ENCODE data around the gene GHRHR.

The GHRHR gene

DNA sequence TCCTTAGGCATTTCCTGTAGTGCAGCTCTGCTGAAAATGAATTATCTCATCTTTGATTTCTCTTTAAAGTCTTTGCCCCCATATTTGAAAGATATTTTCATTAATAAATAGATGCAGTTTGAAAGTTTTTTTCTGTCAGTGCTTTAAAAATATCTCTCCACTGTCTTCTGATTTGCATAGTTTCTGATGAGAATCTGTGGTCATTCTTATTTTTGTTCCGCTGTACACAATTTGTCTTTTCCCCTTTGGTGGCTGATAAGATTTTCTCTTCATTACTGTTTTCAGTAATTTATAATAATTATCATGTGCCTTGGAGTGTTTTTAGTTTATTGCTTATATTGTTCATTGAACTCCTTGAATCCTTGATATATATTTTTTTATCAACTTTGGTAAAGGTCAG, 7.0 kb upstream of the GHRHR start:
- Histone ChIP-seq H3K4me1 (ENCODE audit: control insufficient read depth in 1 of 2, insufficient read depth in 2 of 2, low read length in 2 of 2) (no peaks in the 10 kb centered on the region), H3K36me3 (ENCODE audit: control insufficient read depth in 1 of 2, insufficient read depth in 2 of 2, low read length in 2 of 2) (no peaks in the 10 kb centered on the region), H3K9me3 (ENCODE audit: control insufficient read depth in 1 of 2, low read length in 2 of 2) (peaks cover 0 to 6% of the 10 kb centered on the region in 2 donors), H3K27ac (ENCODE audit: low read depth, low read length) (no peak overlapping the region), H3K9ac (ENCODE audit: low read depth in 1 of 2, low read length in 2 of 2) (no peak overlapping the region), H3K27me3 (ENCODE audit: control insufficient read depth in 1 of 2, insufficient read depth in 2 of 2, low read length in 2 of 2) (no peaks in the 10 kb centered on the region), H3K4me3 (ENCODE audit: low read depth in 1 of 2, low read length in 2 of 2) (no peak overlapping the region)

DNA sequence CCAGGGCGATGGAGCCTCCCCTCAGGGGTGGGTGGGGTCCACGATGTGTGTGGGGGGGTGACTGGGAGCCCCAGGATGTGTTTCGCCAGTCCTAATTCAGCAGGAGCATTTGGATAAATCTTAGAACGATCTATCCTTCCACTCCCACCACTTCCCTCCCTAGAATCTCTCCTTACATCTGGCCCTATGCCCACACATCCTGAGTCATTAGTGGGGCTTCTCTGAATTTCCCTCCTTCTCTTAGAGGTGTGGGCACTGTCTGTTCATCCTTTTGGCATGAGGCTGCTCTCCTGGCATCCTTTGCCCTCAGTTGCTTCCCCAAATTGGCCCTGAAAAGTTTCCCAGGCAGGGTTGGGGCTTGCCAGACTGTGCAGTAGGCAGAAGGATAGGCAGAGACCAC, 1.6 kb downstream of the GHRHR start:
- H3K4me3 ChIP-seq (ENCODE audit: low read depth in 1 of 2, low read length in 2 of 2) = no peak overlapping the region
- no peaks in the 10 kb centered on the region for H3K36me3 ChIP-seq (ENCODE audit: control insufficient read depth in 1 of 2, insufficient read depth in 2 of 2, low read length in 2 of 2)
- peaks cover 0 to 9% of the 10 kb centered on the region in 2 donors for H3K4me1 ChIP-seq (ENCODE audit: control insufficient read depth in 1 of 2, insufficient read depth in 2 of 2, low read length in 2 of 2)
- no peak overlapping the region for H3K27ac ChIP-seq (ENCODE audit: low read depth, low read length)
- no peaks in the 10 kb centered on the region for H3K27me3 ChIP-seq (ENCODE audit: control insufficient read depth in 1 of 2, insufficient read depth in 2 of 2, low read length in 2 of 2)
- H3K9ac ChIP-seq (ENCODE audit: low read depth in 1 of 2, low read length in 2 of 2) = no peak overlapping the region
- no peaks in the 10 kb centered on the region for H3K9me3 ChIP-seq (ENCODE audit: control insufficient read depth in 1 of 2, low read length in 2 of 2)

DNA sequence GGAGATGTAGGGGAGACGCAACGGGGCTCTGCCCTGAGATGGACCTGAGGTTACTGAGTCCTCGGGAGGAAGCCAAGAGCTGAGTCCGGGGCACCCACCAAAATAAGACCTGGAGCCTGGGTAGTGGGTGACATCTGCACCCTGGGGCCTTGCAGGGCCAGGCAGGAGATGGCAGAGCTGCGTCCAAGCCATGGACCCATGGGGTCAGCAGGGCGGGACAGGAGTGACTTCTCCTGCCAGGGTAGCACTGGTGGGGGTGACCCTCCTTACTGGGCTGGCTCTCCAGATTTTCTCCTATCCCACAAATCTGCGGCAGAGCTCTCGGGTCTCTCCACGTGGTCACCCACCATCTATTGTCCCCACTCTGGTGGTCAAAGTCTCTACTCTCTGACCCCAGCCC, 2.1 kb downstream of the GHRHR start:
- no peak overlapping the region for H3K4me3 ChIP-seq (ENCODE audit: low read depth in 1 of 2, low read length in 2 of 2)

DNA sequence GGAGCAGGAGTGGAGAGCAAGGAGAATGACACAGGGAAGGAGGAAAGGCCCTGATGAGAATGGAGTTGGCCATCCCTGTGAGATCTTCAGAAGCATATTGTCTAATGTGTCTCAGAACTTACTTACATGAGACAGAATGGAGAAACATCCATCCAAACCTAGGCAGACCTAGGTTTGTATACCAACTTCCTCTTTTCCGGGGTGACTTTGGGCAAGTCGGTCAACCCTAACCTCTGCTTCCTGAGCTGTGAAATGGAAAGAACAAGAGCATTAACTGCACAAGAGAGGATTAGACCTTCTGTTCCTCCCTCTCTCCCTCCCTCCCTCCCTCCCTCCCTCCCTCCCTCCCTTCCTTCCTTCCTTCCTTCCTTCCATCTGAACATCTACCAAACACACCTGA, 4.5 kb downstream of the GHRHR start:
- no peaks in the 10 kb centered on the region for H3K9me3 ChIP-seq (ENCODE audit: control insufficient read depth in 1 of 2, low read length in 2 of 2)
- H3K9ac ChIP-seq (ENCODE audit: low read depth in 1 of 2, low read length in 2 of 2) = no peak overlapping the region
- no peaks in the 10 kb centered on the region for H3K36me3 ChIP-seq (ENCODE audit: control insufficient read depth in 1 of 2, insufficient read depth in 2 of 2, low read length in 2 of 2)
- H3K27me3 ChIP-seq (ENCODE audit: control insufficient read depth in 1 of 2, insufficient read depth in 2 of 2, low read length in 2 of 2) = no peaks in the 10 kb centered on the region
- peaks cover 0 to 9% of the 10 kb centered on the region in 2 donors for H3K4me1 ChIP-seq (ENCODE audit: control insufficient read depth in 1 of 2, insufficient read depth in 2 of 2, low read length in 2 of 2)
- no peak overlapping the region for H3K4me3 ChIP-seq (ENCODE audit: low read depth in 1 of 2, low read length in 2 of 2)
- no peak overlapping the region for H3K27ac ChIP-seq (ENCODE audit: low read depth, low read length)

More for the DNA sequence above, 2.1 kb downstream of the GHRHR start:
- Histone ChIP-seq H3K36me3 (ENCODE audit: control insufficient read depth in 1 of 2, insufficient read depth in 2 of 2, low read length in 2 of 2) (no peaks in the 10 kb centered on the region), H3K4me1 (ENCODE audit: control insufficient read depth in 1 of 2, insufficient read depth in 2 of 2, low read length in 2 of 2) (peaks cover 0 to 9% of the 10 kb centered on the region in 2 donors), H3K27me3 (ENCODE audit: control insufficient read depth in 1 of 2, insufficient read depth in 2 of 2, low read length in 2 of 2) (no peaks in the 10 kb centered on the region), H3K9me3 (ENCODE audit: control insufficient read depth in 1 of 2, low read length in 2 of 2) (no peaks in the 10 kb centered on the region), H3K9ac (ENCODE audit: low read depth in 1 of 2, low read length in 2 of 2) (no peak overlapping the region), H3K27ac (ENCODE audit: low read depth, low read length) (no peak overlapping the region)

DNA sequence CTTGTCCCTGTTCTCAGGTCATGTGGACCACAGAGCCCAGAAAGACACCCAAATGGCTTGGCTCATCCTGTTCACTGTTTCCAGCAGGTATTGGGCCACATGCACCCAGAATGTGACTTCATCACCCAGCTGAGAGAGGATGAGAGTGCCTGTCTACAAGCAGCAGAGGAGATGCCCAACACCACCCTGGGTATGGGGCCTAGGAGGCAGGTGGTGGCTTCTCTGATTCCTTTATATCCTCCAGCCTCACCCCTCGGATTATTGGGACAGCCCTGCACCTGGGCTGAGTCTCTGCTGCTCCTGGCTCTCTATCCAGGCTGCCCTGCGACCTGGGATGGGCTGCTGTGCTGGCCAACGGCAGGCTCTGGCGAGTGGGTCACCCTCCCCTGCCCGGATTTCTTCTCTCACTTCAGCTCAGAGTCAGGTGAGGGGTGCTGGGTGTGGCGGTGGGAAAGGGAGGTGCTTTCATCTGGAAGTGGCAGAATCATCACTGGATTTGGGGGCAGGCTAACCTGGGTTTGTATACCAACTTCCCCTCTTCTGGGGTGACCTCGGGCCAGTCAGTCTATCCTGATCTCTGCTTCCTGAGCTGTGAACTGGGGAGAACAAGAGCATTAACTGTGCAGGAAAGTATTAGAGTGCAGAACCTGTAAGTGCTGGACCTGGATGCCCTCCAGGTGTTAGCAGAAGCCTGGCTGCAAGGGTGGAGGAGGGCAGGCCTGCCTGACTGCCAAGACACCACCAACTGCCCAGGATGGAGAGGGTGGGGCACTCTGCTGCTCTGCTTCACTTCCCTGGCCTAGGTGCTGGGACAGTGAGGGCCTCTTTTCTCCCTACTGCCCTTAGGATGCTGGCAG, 5.2 kb downstream of the GHRHR start:
- no peak overlapping the region for H3K27ac ChIP-seq (ENCODE audit: low read depth, low read length)
- no peak overlapping the region for H3K4me3 ChIP-seq (ENCODE audit: low read depth in 1 of 2, low read length in 2 of 2)
- no peaks in the 10 kb centered on the region for H3K27me3 ChIP-seq (ENCODE audit: control insufficient read depth in 1 of 2, insufficient read depth in 2 of 2, low read length in 2 of 2)

DNA sequence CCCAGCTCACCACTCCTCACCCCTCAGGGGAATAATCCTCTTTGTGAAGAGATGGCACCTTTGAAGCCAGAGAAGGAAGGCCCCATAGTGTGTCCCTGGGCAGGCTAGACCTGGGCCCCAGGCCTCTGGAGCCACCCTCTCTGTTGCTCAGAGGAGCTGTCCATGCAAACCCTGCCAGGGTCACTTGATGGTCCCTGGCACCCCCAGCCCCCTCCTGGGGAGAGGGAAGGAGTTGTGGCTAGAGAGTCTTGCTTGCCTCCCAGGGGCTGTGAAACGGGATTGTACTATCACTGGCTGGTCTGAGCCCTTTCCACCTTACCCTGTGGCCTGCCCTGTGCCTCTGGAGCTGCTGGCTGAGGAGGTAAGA, 5.8 kb downstream of the GHRHR start:
- H3K9me3 ChIP-seq (ENCODE audit: control insufficient read depth in 1 of 2, low read length in 2 of 2) = no peaks in the 10 kb centered on the region
- no peaks in the 10 kb centered on the region for H3K36me3 ChIP-seq (ENCODE audit: control insufficient read depth in 1 of 2, insufficient read depth in 2 of 2, low read length in 2 of 2)
- peaks cover 5 to 9% of the 10 kb centered on the region in 2 donors for H3K4me1 ChIP-seq (ENCODE audit: control insufficient read depth in 1 of 2, insufficient read depth in 2 of 2, low read length in 2 of 2)
- no peak overlapping the region for H3K27ac ChIP-seq (ENCODE audit: low read depth, low read length)
- no peak overlapping the region for H3K9ac ChIP-seq (ENCODE audit: low read depth in 1 of 2, low read length in 2 of 2)
- H3K27me3 ChIP-seq (ENCODE audit: control insufficient read depth in 1 of 2, insufficient read depth in 2 of 2, low read length in 2 of 2) = no peaks in the 10 kb centered on the region
- H3K4me3 ChIP-seq (ENCODE audit: low read depth in 1 of 2, low read length in 2 of 2) = no peak overlapping the region

More for the DNA sequence above, 5.2 kb downstream of the GHRHR start:
- H3K9me3 ChIP-seq (ENCODE audit: control insufficient read depth in 1 of 2, low read length in 2 of 2) = no peaks in the 10 kb centered on the region
- peaks cover 0 to 9% of the 10 kb centered on the region in 2 donors for H3K4me1 ChIP-seq (ENCODE audit: control insufficient read depth in 1 of 2, insufficient read depth in 2 of 2, low read length in 2 of 2)
- H3K9ac ChIP-seq (ENCODE audit: low read depth in 1 of 2, low read length in 2 of 2) = no peak overlapping the region
- no peaks in the 10 kb centered on the region for H3K36me3 ChIP-seq (ENCODE audit: control insufficient read depth in 1 of 2, insufficient read depth in 2 of 2, low read length in 2 of 2)

DNA sequence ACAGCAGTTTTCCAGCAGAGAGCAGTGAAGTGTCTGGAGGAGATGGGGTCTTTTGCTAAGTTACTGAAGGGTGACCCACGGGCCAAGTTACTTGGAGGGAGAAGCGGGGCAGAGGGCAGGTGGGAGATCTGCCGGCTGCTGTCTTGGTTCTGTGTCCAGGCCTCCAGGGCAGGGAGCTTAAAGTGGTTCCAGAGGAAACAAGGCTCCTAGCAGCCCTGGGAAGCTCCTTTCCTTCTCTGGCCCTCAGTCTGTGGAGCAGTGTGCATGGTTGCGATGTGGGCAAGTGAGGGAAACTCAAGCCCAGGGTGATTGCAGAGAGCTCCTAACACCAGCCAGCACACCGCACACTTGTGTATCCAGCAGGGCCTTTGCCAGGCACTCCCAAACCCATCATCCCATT, 6.3 kb downstream of the GHRHR start:
- H3K9ac ChIP-seq (ENCODE audit: low read depth in 1 of 2, low read length in 2 of 2) = no peak overlapping the region
- H3K27ac ChIP-seq (ENCODE audit: low read depth, low read length) = no peak overlapping the region
- H3K4me1 ChIP-seq (ENCODE audit: control insufficient read depth in 1 of 2, insufficient read depth in 2 of 2, low read length in 2 of 2) = peaks cover 10 to 14% of the 10 kb centered on the region in 2 donors
- no peaks in the 10 kb centered on the region for H3K9me3 ChIP-seq (ENCODE audit: control insufficient read depth in 1 of 2, low read length in 2 of 2)
- H3K36me3 ChIP-seq (ENCODE audit: control insufficient read depth in 1 of 2, insufficient read depth in 2 of 2, low read length in 2 of 2) = no peaks in the 10 kb centered on the region
- H3K4me3 ChIP-seq (ENCODE audit: low read depth in 1 of 2, low read length in 2 of 2) = no peak overlapping the region
- H3K27me3 ChIP-seq (ENCODE audit: control insufficient read depth in 1 of 2, insufficient read depth in 2 of 2, low read length in 2 of 2) = no peaks in the 10 kb centered on the region

DNA sequence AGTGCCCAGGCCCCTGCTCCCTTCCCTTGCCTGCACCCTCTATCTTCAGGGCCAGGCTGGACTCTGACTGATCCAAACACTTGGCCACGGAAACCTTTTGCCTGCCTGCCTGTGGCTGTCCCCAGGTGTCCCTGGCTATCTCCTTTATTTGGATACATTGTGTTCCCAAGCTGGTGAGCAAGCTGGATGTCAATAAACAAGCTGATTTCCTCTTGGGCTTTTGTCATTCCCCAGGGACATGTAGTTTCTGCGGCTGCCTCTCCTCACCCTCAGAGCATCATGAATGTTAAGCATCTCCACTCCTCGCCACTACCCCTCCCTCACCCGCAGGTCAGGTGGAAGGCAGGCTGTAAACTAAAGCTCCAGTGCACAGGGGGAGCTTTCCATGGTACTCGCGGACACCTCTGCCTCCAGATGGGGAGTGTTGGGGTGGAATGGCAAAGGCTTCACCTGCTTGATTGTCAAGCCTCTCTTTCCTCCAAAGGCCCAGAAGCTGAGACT, 6.9 kb downstream of the GHRHR start:
- no peaks in the 10 kb centered on the region for H3K9me3 ChIP-seq (ENCODE audit: control insufficient read depth in 1 of 2, low read length in 2 of 2)
- H3K27me3 ChIP-seq (ENCODE audit: control insufficient read depth in 1 of 2, insufficient read depth in 2 of 2, low read length in 2 of 2) = no peaks in the 10 kb centered on the region
- H3K36me3 ChIP-seq (ENCODE audit: control insufficient read depth in 1 of 2, insufficient read depth in 2 of 2, low read length in 2 of 2) = no peaks in the 10 kb centered on the region
- peaks cover 13 to 17% of the 10 kb centered on the region in 2 donors for H3K4me1 ChIP-seq (ENCODE audit: control insufficient read depth in 1 of 2, insufficient read depth in 2 of 2, low read length in 2 of 2)
- H3K4me3 ChIP-seq (ENCODE audit: low read depth in 1 of 2, low read length in 2 of 2) = no peak overlapping the region
- H3K9ac ChIP-seq (ENCODE audit: low read depth in 1 of 2, low read length in 2 of 2) = no peak overlapping the region
- no peak overlapping the region for H3K27ac ChIP-seq (ENCODE audit: low read depth, low read length)

DNA sequence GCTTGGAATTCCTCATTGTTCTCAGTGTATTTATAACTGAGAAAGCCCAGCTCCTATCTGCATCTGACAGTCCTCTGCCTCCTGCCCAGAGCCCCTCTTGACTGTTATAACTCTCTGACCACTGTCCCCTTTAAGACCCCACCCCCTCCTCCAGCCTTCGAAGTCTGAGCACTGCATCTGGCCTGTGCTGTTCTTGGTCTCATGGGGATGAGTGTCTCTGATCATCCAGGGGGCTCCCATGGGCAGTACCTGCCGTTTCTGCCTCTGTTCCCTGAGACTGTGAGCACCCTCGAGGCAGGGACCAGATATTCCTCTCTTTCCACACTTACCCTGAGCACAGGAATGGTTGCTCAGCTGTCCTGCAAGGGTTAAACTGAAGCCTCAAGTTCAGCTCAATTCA, 7.7 kb downstream of the GHRHR start:
- no peaks in the 10 kb centered on the region for H3K9me3 ChIP-seq (ENCODE audit: control insufficient read depth in 1 of 2, low read length in 2 of 2)
- peaks cover 13 to 17% of the 10 kb centered on the region in 2 donors for H3K4me1 ChIP-seq (ENCODE audit: control insufficient read depth in 1 of 2, insufficient read depth in 2 of 2, low read length in 2 of 2)
- H3K27me3 ChIP-seq (ENCODE audit: control insufficient read depth in 1 of 2, insufficient read depth in 2 of 2, low read length in 2 of 2) = no peaks in the 10 kb centered on the region
- no peak overlapping the region for H3K4me3 ChIP-seq (ENCODE audit: low read depth in 1 of 2, low read length in 2 of 2)
- H3K27ac ChIP-seq (ENCODE audit: low read depth, low read length) = no peak overlapping the region
- no peak overlapping the region for H3K9ac ChIP-seq (ENCODE audit: low read depth in 1 of 2, low read length in 2 of 2)
- no peaks in the 10 kb centered on the region for H3K36me3 ChIP-seq (ENCODE audit: control insufficient read depth in 1 of 2, insufficient read depth in 2 of 2, low read length in 2 of 2)

DNA sequence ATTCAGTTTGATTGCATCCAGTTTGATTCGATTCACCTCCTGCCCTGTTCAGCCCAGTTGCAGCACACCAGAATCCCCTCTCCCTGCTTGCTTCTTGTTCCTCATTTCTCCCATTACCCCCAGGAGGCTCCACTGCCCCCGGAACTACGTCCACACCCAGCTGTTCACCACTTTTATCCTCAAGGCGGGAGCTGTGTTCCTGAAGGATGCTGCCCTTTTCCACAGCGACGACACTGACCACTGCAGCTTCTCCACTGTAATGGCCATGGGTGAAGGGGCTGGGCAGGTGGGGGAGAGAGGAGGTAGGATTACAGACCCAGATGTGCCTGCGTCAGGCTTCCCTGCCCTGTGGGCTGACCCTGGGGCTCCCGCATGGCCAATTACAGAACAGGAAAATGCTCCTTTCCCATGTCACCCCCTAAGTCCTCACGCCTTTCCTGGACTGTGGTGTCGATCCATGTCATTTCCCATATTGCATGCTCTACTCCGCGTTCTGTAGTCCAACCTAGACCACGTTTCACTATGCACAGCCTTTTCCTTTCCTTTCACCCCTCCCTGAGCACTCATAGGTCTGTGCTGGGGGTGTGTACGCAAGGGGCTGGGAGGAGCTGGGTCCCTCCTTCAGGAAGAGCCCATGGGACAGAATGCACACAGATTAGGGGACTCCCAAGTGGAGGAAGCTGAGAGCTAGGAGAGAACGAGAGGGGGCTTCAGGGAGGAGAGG, 8.2 kb downstream of the GHRHR start:
- H3K36me3 ChIP-seq (ENCODE audit: control insufficient read depth in 1 of 2, insufficient read depth in 2 of 2, low read length in 2 of 2) = no peaks in the 10 kb centered on the region
- no peak overlapping the region for H3K9ac ChIP-seq (ENCODE audit: low read depth in 1 of 2, low read length in 2 of 2)
- peaks cover 13 to 17% of the 10 kb centered on the region in 2 donors for H3K4me1 ChIP-seq (ENCODE audit: control insufficient read depth in 1 of 2, insufficient read depth in 2 of 2, low read length in 2 of 2)
- H3K4me3 ChIP-seq (ENCODE audit: low read depth in 1 of 2, low read length in 2 of 2) = no peak overlapping the region
- no peaks in the 10 kb centered on the region for H3K9me3 ChIP-seq (ENCODE audit: control insufficient read depth in 1 of 2, low read length in 2 of 2)
- H3K27me3 ChIP-seq (ENCODE audit: control insufficient read depth in 1 of 2, insufficient read depth in 2 of 2, low read length in 2 of 2) = no peaks in the 10 kb centered on the region
- no peak overlapping the region for H3K27ac ChIP-seq (ENCODE audit: low read depth, low read length)
